GM19240 (cell line): Measurements from ENCODE around the gene CCDC34.

Experiments used
- DNase-seq: peaks from one replicate; pipeline ENCODE4 v3.0.0; 2011; ENCODE audit warnings: low spot score; ENCODE audit not compliant: insufficient read length

The CCDC34 gene

DNA sequence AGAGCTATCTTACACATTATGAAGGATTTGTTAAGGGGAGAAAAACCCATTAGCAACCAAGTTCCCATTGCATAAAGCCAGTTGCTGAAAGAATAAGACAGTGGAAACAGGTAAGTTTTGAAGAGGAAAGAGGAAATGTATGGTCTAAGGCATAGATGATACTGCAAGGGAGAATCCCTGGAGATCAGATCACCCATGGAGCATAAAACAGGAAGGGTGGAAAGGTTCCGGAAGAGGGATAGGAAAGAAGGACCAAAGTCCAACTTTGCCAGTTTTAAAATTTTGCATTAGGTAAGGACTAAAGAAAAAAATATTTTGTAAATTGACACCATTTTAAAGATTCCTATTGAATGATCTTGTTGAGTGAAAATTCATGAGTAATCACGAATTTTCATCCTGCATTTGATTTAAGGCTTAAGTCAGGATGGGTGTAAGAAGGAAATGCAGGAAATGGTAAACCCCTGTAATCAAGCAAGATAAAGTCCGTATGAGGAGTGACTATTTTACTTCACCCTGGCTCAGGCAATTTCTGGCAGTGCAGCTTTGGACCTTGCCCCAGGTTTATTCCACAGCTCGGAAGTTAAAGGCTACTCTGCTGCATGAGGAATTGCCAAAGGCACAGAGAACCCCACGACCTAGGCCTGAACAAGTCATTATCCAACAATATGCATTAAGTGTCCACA is 70.9 kb downstream of the CCDC34 start:
- DNase-seq, result no peak

DNA sequence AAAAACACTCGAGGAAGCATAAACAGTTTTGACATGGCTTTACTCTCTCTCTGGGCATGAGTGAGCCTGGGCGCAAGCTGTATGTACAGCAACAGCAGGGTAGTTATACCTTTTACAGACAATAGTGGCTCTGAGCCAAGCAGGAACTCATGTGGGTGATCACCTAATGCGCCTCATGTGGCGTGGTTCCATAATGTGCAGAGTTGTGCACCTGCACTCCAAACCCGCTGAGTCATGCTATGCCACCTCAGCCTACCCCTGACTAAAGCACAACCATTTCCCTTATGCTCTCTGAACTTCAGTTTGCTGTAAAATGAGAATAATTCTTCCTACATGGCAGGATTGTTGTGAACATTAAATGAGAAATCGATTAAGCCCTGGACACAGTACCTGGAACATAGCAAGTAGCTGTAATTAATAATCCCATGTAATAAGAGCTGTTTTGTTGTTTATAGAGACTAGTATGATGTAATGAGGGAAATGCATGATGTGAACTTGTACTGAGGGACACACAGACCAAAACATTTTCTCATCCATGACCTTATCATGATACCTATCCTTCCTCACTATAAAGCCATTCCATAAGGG is 71.6 kb downstream of the CCDC34 start:
- DNase-seq, result no peak

DNA sequence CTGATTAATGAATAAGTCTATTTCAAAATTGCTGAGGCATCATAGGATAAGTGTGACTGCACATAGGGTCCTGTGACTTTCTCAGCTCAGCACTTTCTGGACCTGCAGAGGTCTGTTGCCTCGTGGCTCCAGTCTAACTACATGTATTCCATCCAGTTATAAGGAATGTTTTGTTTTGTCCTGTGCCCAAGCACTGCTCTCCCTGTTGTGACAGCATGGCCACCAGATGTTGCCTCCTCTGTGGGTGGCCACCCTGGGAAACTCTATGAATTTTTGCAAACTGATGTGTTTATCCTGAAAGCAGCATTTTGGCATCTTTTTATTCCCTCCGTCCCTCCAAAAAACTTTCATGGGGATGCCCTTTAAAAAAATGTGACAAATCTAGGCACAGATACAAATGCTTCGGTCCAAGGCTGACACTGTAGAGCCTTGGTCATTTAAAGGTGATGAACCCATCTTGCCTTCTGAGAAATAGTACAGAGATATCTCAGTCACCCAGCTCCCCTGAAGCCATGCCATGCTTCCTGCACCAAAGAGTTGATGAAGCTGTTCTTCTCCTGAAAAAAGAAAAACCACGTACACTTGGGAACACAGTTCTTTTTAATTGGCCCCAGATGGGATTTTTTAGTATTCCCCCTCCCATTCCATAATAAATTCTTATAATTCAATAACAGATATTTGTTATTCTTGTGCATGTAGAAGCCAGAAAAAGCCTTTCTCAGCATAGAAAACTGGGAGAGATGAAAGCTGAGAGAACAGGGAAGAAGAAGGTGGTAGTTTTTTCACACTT is 72.6 kb downstream of the CCDC34 start:
- DNase-seq, result no peak
